Fibroblast of mammary gland (primary cell): Measurements from ENCODE around the gene CENPL.
"Not testable (repeated sequence)": the region's sequence is repeated elsewhere in the genome, so short reads cannot be mapped to it uniquely, and the experiment has no call there.

Source experiments
- DNase-seq: peaks from one replicate; pipeline ENCODE4 v3.0.0-alpha.2; 2010; ENCODE audit warnings: low read depth
- H3K4me3 ChIP-seq: 2 replicates; pipeline ENCODE4 v1.5.1; 2011; ENCODE audit warnings: low read depth, mild to moderate bottlenecking, low read length, moderate library complexity; ENCODE audit not compliant: control insufficient read depth
- TF ChIP-seq, protein P1 (sequence below): conservative IDR thresholded peaks from 2 replicates; pipeline ENCODE4 v1.5.1; 2011; ENCODE audit warnings: low read depth, low read length, inconsistent platforms; ENCODE audit not compliant: control insufficient read depth, insufficient read depth

The CENPL gene

GRCh38 chr1:173779936-173780335 lies 44.7 kb downstream of the CENPL start:
- H3K4me3 ChIP-seq: no peak overlapping the region
- no peak for DNase-seq
- TF ChIP-seq, protein P1, sequence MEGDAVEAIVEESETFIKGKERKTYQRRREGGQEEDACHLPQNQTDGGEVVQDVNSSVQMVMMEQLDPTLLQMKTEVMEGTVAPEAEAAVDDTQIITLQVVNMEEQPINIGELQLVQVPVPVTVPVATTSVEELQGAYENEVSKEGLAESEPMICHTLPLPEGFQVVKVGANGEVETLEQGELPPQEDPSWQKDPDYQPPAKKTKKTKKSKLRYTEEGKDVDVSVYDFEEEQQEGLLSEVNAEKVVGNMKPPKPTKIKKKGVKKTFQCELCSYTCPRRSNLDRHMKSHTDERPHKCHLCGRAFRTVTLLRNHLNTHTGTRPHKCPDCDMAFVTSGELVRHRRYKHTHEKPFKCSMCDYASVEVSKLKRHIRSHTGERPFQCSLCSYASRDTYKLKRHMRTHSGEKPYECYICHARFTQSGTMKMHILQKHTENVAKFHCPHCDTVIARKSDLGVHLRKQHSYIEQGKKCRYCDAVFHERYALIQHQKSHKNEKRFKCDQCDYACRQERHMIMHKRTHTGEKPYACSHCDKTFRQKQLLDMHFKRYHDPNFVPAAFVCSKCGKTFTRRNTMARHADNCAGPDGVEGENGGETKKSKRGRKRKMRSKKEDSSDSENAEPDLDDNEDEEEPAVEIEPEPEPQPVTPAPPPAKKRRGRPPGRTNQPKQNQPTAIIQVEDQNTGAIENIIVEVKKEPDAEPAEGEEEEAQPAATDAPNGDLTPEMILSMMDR: no peak

GRCh38 chr1:173775578-173776226 lies 49.0 kb downstream of the CENPL start:
- no peak for DNase-seq
- H3K4me3 ChIP-seq: no peak overlapping the region
- TF ChIP-seq, protein P1: no peak

GRCh38 chr1:173771560-173771959 lies 53.1 kb downstream of the CENPL start:
- DNase-seq: no peak
- H3K4me3 ChIP-seq: no peak overlapping the region
- TF ChIP-seq, protein P1: no peak

GRCh38 chr1:173770330-173770729 lies 54.4 kb downstream of the CENPL start:
- DNase-seq, H3K4me3 ChIP-seq: not testable (repeated sequence)

DNA sequence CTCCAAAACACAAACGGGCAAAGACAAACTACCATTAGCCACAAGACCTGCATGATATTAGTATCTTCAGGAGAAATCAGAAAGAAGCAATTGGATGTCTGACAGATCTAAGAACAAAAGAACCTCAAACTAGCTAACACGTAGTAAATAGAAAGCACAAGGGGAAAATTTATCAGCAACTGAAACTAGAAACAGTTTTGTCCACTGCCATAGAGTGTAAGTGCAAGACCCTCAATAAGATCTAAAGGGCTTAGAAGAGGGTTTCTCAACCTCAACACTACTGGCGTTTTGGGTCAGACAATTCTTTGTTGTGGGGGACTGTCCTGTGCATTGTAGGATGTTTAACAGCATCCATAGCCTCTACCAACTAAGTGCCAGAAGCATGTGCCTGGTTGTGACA lies 55.9 kb downstream of the CENPL start:
- DNase-seq: no peak
- H3K4me3 ChIP-seq: no peak overlapping the region
- TF ChIP-seq, protein P1: no peak

DNA sequence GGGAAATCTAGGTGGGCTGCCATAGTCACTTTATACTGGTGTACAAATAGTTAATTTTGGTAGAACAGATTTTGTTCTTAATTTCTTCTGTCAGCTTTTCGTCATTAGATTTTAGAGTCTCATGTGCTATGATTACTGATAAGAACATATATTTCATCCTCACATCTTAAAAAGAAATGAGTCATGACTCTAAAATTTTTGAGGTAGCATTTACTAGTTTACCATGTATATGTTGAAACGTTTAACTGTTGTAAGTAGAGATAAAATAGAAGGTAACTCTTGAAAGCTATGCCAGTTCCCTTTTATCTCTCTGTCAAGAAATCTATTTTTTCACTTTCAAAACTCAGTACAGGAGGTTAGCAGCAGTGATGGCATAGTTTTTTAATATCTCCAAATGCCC lies 56.5 kb downstream of the CENPL start:
- DNase-seq: no peak
- H3K4me3 ChIP-seq: no peak overlapping the region
- TF ChIP-seq, protein P1: no peak

DNA sequence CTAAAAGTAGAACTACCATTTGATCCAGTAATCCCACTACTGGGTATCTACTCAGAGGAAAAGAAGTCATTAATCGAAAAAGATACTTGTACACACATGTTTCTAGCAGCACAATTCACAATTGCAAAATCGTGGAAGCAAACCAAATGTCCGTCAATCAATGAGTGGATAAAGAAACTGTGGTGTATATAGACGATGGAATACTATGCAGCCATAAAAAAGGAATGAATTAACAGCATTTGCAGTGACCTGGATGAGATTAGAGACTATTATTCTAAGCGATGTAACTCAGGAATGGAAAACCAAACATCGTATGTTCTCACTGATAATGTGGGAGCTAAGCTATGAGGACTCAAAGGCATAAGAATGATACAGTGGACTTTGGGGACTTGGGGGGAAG lies 60.4 kb downstream of the CENPL start:
- not testable (repeated sequence) for DNase-seq, H3K4me3 ChIP-seq

GRCh38 chr1:173758980-173759379 lies 65.7 kb downstream of the CENPL start:
- DNase-seq: no peak

More at GRCh38 chr1:173758980-173759379, 65.7 kb downstream of the CENPL start:
- H3K4me3 ChIP-seq: no peak overlapping the region
- TF ChIP-seq, protein P1: no peak
